ENCODE measurements around the gene NRAP. TPM values are rescaled to one million over a fixed set of nuclear protein-coding genes. Genes with fewer than 3 reads are reported as not detected.

Gene NRAP
- total and polyA plus RNA-seq, 2 of the 8 experiments (the other 6 are each of a cell fraction or from before 2014, with no cell fraction given): not detected

- Histone ChIP-seq H3K4ac (replicated peaks; ENCODE audit: insufficient read length, low read depth, low read length) (no peak overlapping the region), H3K79me2 (ENCODE audit: control insufficient read depth in 1 of 2, insufficient read depth in 2 of 2, low read length in 2 of 2) (no peaks in the 10 kb centered on the region), H3K23me2 (ENCODE audit: low read depth, low read length) (no peaks in the 10 kb centered on the region), H3K23ac (ENCODE audit: insufficient read length) (no peak overlapping the region), H2BK5ac (ENCODE audit: low read depth, low read length) (no peak overlapping the region), H3K27ac (ENCODE audit: low read depth, low read length) (no peak overlapping the region), H4K8ac (ENCODE audit: extremely low read depth, insufficient read depth, low read length) (no peak overlapping the region), H4K91ac (replicated peaks; ENCODE audit: insufficient read length, low read length) (no peak overlapping the region), H3K18ac (ENCODE audit: extremely low read depth, low read length) (no peak overlapping the region), H2AFZ (ENCODE audit: low read length) (peak overlapping the region; percentile 51; the same call in 1 of the 2 replicates), H3K9me3 (ENCODE audit: insufficient read depth in 2 of 2, low read depth in 1 of 2, low read length in 1 of 2) (no peaks in the 10 kb centered on the region), H4K5ac (ENCODE audit: insufficient read length, low read depth, low read length) (no peak overlapping the region), H3K27me3 (replicated peaks in 1 of 4; ENCODE audit: control insufficient read depth in 3 of 4, extremely low read depth in 1 of 4, insufficient read depth in 3 of 4, low read length in 3 of 4) (no peaks in the 10 kb centered on the region), H3K4me2 (ENCODE audit: insufficient read depth in 1 of 2, low read depth in 2 of 2, low read length in 2 of 2) (no peak overlapping the region), H3K4me1 (replicated peaks in 1 of 4; ENCODE audit: control insufficient read depth in 3 of 4, insufficient read depth in 4 of 4, low read length in 3 of 4) (no peaks in the 10 kb centered on the region; a peak in 1 of 7 replicates), H3K79me1 (ENCODE audit: low read depth, low read length) (no peaks in the 10 kb centered on the region), H3K36me3 (ENCODE audit: control insufficient read depth in 2 of 4, insufficient read depth in 4 of 4, low read length in 3 of 4) (no peaks in the 10 kb centered on the region), H3K56ac (replicated peaks; ENCODE audit: insufficient read length, low read depth, low read length) (no peak overlapping the region), H2BK20ac (ENCODE audit: low read length) (no peak overlapping the region), H3K14ac (ENCODE audit: insufficient read length) (no peak overlapping the region), H3K9ac (replicated peaks in 1 of 4; ENCODE audit: extremely low read depth in 1 of 4, low read depth in 3 of 4, low read length in 3 of 4) (no peak overlapping the region), H2BK12ac (ENCODE audit: low read depth, low read length) (no peak overlapping the region), H4K20me1 (replicated peaks in 1 of 2; ENCODE audit: control insufficient read depth in 1 of 2, insufficient read depth in 2 of 2, low read length in 2 of 2) (no peaks in the 10 kb centered on the region), H2BK120ac (replicated peaks; ENCODE audit: low read depth, low read length) (no peak overlapping the region), H3K4me3 (ENCODE audit: extremely low read depth in 1 of 4, insufficient read depth in 2 of 4, low read depth in 3 of 4, low read length in 4 of 4) (no peak overlapping the region), H2AK5ac (ENCODE audit: low read depth, low read length) (no peak overlapping the region), H2BK15ac (ENCODE audit: low read length) (no peak overlapping the region)
- CTCF ChIA-PET (ENCODE audit: partially characterized antibody): interaction anchor here (2.4 kb wide), 1 partner anchor 50 kb away, joined by 6 read pairs; no protein-coding TSS in a partner anchor
- DNase-seq (ENCODE audit: low read depth in 1 of 2, low spot score in 2 of 2): no peak
- FAIRE-seq: no peak
- 92% methylated on average over 6 of the region's 6 CpGs; no CpG with 5 or more reads in 1 of the 2 experiments for WGBS, 2 experiments (ENCODE audit: extremely low coverage in 1 of 2, insufficient coverage in 1 of 2, insufficient read length in 1 of 2, insufficient replicate concordance in 2 of 2, low coverage in 1 of 2, low lambda C conversion rate in 2 of 2, missing lambda C conversion rate in 1 of 2)
- POLR2A ChIA-PET (ENCODE audit: partially characterized antibody): no interaction called here
- TF ChIP-seq BRCA1 (IDR thresholded peaks at IDR 0.05; ENCODE audit: low read depth, low read length) (no peak), MAX (IDR thresholded peaks at IDR 0.05) (no peak), GTF2F1 (IDR thresholded peaks at IDR 0.05; ENCODE audit: borderline replicate concordance, low read depth, low read length) (no peak), POU5F1 (IDR thresholded peaks at IDR 0.05; ENCODE audit: low read depth, low read length) (no peak), GABPA (IDR thresholded peaks at IDR 0.05; ENCODE audit: borderline replicate concordance, insufficient read depth, low read length) (no peak), CBX5 (IDR thresholded peaks at IDR 0.05; ENCODE audit: low read depth, low read length) (no peak), KDM5A (IDR thresholded peaks at IDR 0.05; ENCODE audit: low read length) (no peak), SIN3A (conservative IDR thresholded peaks at IDR 0.05 in 1 of 2, IDR thresholded peaks at IDR 0.05 in 1 of 2; ENCODE audit: low read depth in 1 of 2, low read length in 2 of 2) (no peak), TCF12 (IDR thresholded peaks at IDR 0.05; ENCODE audit: low read depth, low read length) (no peak), KDM4A (IDR thresholded peaks at IDR 0.05; ENCODE audit: low read depth, low read length, severe bottlenecking) (no peak), EGR1 (IDR thresholded peaks at IDR 0.05; ENCODE audit: borderline replicate concordance, low read depth, low read length) (no peak), SIX5 (IDR thresholded peaks at IDR 0.05; ENCODE audit: low read depth, low read length) (no peak), NANOG (IDR thresholded peaks at IDR 0.05; ENCODE audit: insufficient read depth, low read depth, low read length, poor library complexity, severe bottlenecking) (no peak), CBX8 (IDR thresholded peaks at IDR 0.05; ENCODE audit: borderline replicate concordance, low read depth, low read length) (no peak)
Measured at GRCh38 chr10:113665806-113666354, 2.0 kb upstream of the NRAP start.
